Esophagus squamous epithelium (tissue), 5 donors: ENCODE measurements around the gene SPTLC3. TPM values are rescaled to one million over a fixed set of nuclear protein-coding genes. Genes with fewer than 3 reads are reported as not detected.

ENCODE experiments used
- DNase-seq: peaks from one replicate; lab custom pipeline; 2025; lab: John Stamatoyannopoulos, UW
- H3K27ac ChIP-seq, 4 donors: fragments of 200-600 bp; sonication (generic); one replicate each; pipeline ENCODE4 v1.5.1; 2016 to 2019; ENCODE audit warnings: mild to moderate bottlenecking in 1 of 4
- H3K27me3 ChIP-seq, 4 donors: fragments of 200-600 bp; sonication (generic); 1 replicate in 3 of 4; 2 replicates in 1 of 4; pipeline versions ENCODE4 v1.5.1 to v1.6.0; 2017 to 2021; ENCODE audit warnings: antibody characterized with exemption in 1 of 4
- H3K36me3 ChIP-seq, 3 donors: fragments of 200-600 bp; sonication (generic); one replicate each; pipeline ENCODE4 v1.5.1; 2016 to 2019
- H3K4me1 ChIP-seq, 3 donors: fragments of 200-600 bp; sonication (generic); one replicate each; pipeline ENCODE4 v1.5.1; 2017 to 2019
- H3K4me3 ChIP-seq, 4 donors: fragments of 200-600 bp; sonication (generic); 1 replicate in 3 of 4; 2 replicates in 1 of 4; pipeline ENCODE4 v1.5.1; 2016 to 2019; ENCODE audit warnings: mild to moderate bottlenecking in 2 of 4, moderate library complexity in 1 of 4
- H3K9me3 ChIP-seq, 3 donors: fragments of 200-600 bp; sonication (generic); one replicate each; pipeline ENCODE4 v1.5.1; 2016 to 2019
- CTCF ChIP-seq, 6 experiments: fragments of 450-650 bp in 4 of 6; fragments of 200-600 bp in 2 of 6; sonication (generic) in 2 of 6; IDR thresholded peaks; one replicate each; pipeline ENCODE4 v1.5.1; 2016 to 2019; ENCODE audit warnings: antibody characterized with exemption in 6 of 6, mild to moderate bottlenecking in 4 of 6, moderate library complexity in 4 of 6
- POLR2A ChIP-seq, 4 donors: fragments of 450-650 bp; IDR thresholded peaks; one replicate each; pipeline ENCODE4 v1.6.1; 2017; ENCODE audit warnings: antibody characterized with exemption in 4 of 4, mild to moderate bottlenecking in 4 of 4, moderate library complexity in 3 of 4
- WGBS, 2 donors: methylation state at CpG; one replicate each; pipeline ENCODE4 v1.1.5; 2018; 5-methylcytosine and 5-hydroxymethylcytosine counted together
- intact Hi-C: fragments of 100-400 bp; cut with DNase I; formaldehyde crosslinking; loops from one replicate; pipeline ENCODE4 v1.15.0; 2022
- total RNA-seq, 4 donors: library from RNA; depleted of rRNA; stranded (reverse); fragments of >200 nt; gene quantifications; one replicate each; pipeline ENCODE4 v1.1.0, GENCODE V29; 2016
- donor health status: DM: yes; HTN: yes; CAD: no.

The SPTLC3 gene
- total RNA-seq, 4 donors from 2014 or later, result 6.9 to 9.1 (median 7.3) TPM

DNA sequence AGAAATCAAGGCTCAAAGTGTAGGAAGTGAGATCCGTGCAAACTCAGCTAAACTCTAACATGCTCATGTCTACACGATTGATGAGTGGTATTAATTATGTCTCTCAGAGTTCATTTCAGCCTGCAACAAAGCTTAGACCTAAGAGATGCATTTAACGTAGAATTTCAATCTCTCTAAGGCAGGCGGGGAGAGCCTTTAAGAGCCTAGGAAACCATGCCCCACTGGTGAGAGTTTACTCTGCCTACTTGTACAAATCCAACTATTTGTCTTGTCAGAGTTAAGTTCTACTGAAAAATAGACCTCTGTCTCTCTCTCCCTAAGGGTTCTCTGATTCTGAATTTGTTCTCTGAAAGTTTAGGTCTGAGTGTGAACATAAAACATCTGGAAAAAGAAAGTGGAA is 100.9 kb downstream of the SPTLC3 start:
- intact Hi-C loops, result loop anchor here (5.0 to 10.0 kb wide), 3 partner anchors 142 to 1435 kb away; no protein-coding TSS in a partner anchor
- 57 to 76% methylated on average over 4 of the region's 4 CpGs for WGBS, 2 donors

GRCh38 chr20:13110796-13111195 is 102.0 kb downstream of the SPTLC3 start:
- peaks cover 0 to 24% (median 0%) of the 10 kb centered on the region in 3 donors for H3K36me3 ChIP-seq
- intact Hi-C loops, result no loop called here
- H3K4me1 ChIP-seq, result peaks cover 0 to 5% (median 0%) of the 10 kb centered on the region in 3 donors
- no peak overlapping the region for H3K4me3 ChIP-seq
- H3K27me3 ChIP-seq, result no peaks in the 10 kb centered on the region
- DNase-seq, result no peak
- H3K9me3 ChIP-seq, result no peaks in the 10 kb centered on the region
- TF ChIP-seq POLR2A (IDR thresholded peaks at IDR 0.05) (no peak), CTCF (IDR thresholded peaks at IDR 0.05) (no peak)
- 71 to 85% methylated on average over 2 of the region's 2 CpGs for WGBS, 2 donors
- no peak overlapping the region for H3K27ac ChIP-seq

More for the DNA sequence above, 100.9 kb downstream of the SPTLC3 start:
- Histone ChIP-seq H3K4me3 (no peak overlapping the region), H3K9me3 (no peaks in the 10 kb centered on the region), H3K4me1 (peaks cover 0 to 7% (median 0%) of the 10 kb centered on the region in 3 donors), H3K27me3 (no peaks in the 10 kb centered on the region), H3K27ac (no peak overlapping the region), H3K36me3 (peaks cover 0 to 24% (median 0%) of the 10 kb centered on the region in 3 donors)
- no peak for DNase-seq
- TF ChIP-seq CTCF (IDR thresholded peaks at IDR 0.05) (no peak), POLR2A (IDR thresholded peaks at IDR 0.05) (no peak)

GRCh38 chr20:13111249-13111911 is 102.6 kb downstream of the SPTLC3 start:
- no peaks in the 10 kb centered on the region for H3K9me3 ChIP-seq
- no peak overlapping the region for H3K4me3 ChIP-seq
- H3K36me3 ChIP-seq, result peaks cover 0 to 24% (median 0%) of the 10 kb centered on the region in 3 donors
- H3K4me1 ChIP-seq, result no peaks in the 10 kb centered on the region
- TF ChIP-seq POLR2A (IDR thresholded peaks at IDR 0.05) (no peak), CTCF (IDR thresholded peaks at IDR 0.05) (no peak)
- H3K27me3 ChIP-seq, result no peaks in the 10 kb centered on the region
- no peak overlapping the region for H3K27ac ChIP-seq
- intact Hi-C loops, result no loop called here
- 68 to 70% methylated on average over 4 of the region's 5 CpGs for WGBS, 2 donors
- no peak for DNase-seq

DNA sequence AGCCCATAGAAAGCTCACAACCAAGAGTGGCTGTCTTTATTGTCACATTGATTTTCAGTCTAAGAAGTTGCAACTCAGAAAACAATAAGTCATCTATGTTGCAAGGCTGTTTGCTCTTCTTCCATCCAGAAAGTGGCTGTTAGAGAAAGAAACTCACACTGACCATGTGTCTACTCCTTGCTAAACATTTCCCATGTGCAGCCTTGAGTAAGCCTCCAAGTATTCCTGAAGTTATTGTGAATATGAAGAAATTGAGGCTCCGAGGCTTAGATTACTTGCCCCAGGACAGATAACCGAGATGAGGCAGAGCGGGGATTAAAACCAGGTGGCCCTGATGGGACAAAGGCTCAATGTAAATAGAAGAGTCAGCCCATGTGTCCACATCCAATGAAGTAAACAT is 105.0 kb downstream of the SPTLC3 start:
- no peak for DNase-seq
- Histone ChIP-seq H3K27me3 (no peaks in the 10 kb centered on the region), H3K4me3 (no peak overlapping the region), H3K36me3 (peaks cover 0 to 24% (median 0%) of the 10 kb centered on the region in 3 donors), H3K4me1 (no peaks in the 10 kb centered on the region), H3K27ac (no peak overlapping the region), H3K9me3 (no peaks in the 10 kb centered on the region)
- 96% methylated on average over 3 of the region's 3 CpGs for WGBS, 2 donors
- intact Hi-C loops, result no loop called here
- TF ChIP-seq POLR2A (IDR thresholded peaks at IDR 0.05) (no peak), CTCF (IDR thresholded peaks at IDR 0.05) (no peak)

DNA sequence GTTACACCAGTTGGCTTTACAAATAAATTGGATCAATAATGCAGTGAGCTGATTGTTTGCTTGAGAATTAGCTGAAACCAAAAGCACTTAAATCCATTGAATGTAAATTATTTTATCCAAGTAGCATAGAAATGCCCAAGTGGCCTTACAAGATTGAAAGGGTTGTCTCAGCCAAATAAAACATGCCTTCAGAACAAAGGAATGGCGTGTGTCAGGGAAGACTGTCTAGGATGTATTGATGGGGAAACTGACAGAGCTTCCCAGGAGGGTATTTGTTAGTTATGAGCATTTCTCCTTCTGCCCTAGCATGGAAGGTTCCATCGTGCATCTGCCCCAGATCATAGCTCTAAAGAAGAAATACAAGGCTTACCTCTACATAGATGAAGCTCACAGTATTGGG is 108.4 kb downstream of the SPTLC3 start:
- TF ChIP-seq CTCF (IDR thresholded peaks at IDR 0.05) (no peak), POLR2A (IDR thresholded peaks at IDR 0.05) (no peak)
- Histone ChIP-seq H3K27ac (no peak overlapping the region), H3K9me3 (no peaks in the 10 kb centered on the region), H3K4me1 (no peaks in the 10 kb centered on the region), H3K27me3 (no peaks in the 10 kb centered on the region), H3K36me3 (peaks cover 0 to 8% (median 0%) of the 10 kb centered on the region in 3 donors), H3K4me3 (no peak overlapping the region)
- intact Hi-C loops, result no loop called here
- DNase-seq, result no peak
- WGBS, 2 donors, result 63 to 78% methylated on average over 2 of the region's 2 CpGs
